GM12891 (cell line): Measurements from ENCODE around the gene TULP4.

ENCODE experiments used
- PAX5 ChIP-seq: IDR thresholded peaks from 2 replicates; pipeline ENCODE4 v1.6.1; 2011; ENCODE audit warnings: low read length, moderate library complexity, mild to moderate bottlenecking; ENCODE audit not compliant: insufficient read depth, severe bottlenecking
- POLR2A ChIP-seq: IDR thresholded peaks from 2 replicates; pipeline ENCODE4 v1.6.1; 2011; ENCODE audit warnings: low read depth, low read length, control low read depth
- POLR2AphosphoS5 ChIP-seq: IDR thresholded peaks from 2 replicates; pipeline ENCODE4 v1.6.1; 2011; ENCODE audit warnings: low read depth, low read length, control low read depth
- POU2F2 ChIP-seq: IDR thresholded peaks from 2 replicates; pipeline ENCODE4 v1.6.1; 2011; ENCODE audit warnings: low read depth, mild to moderate bottlenecking, control low read depth, low read length, moderate library complexity
- SPI1 ChIP-seq: IDR thresholded peaks from 2 replicates; pipeline ENCODE4 v1.6.1; 2011; ENCODE audit warnings: low read depth, low read length, control low read depth
- TAF1 ChIP-seq: IDR thresholded peaks from 2 replicates; pipeline ENCODE4 v1.6.1; 2011; ENCODE audit warnings: low read depth, low read length, control low read depth

DNA sequence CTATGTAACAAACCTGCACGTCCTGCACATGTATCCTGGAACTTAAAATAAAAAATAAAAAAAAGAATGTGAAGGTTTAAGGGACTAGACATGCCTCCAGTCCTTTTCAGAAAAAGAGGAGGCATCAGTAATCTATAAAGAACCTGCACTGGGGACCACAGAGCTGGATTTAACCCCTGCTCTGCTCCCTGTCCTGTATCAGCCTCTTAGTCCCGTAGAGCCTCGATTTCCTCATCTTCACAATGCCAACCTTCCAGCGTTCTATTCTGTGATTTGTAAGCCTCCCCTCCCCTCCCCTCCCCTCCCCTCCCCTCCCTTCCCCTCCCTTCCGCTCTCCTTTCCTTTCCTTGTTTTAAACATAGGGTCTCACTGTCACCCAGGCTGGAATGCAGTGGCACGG, 216.6 kb downstream of the TULP4 start:
- no peak for TF ChIP-seq POLR2A
- TF ChIP-seq TAF1 = no peak
- no peak for TF ChIP-seq POLR2AphosphoS5
- no peak for TF ChIP-seq SPI1
- no peak for TF ChIP-seq POU2F2
- no peak for TF ChIP-seq PAX5
